HCT116 (cell line): ENCODE data around the gene FIBCD1. TPM values are rescaled to one million over a fixed set of nuclear protein-coding genes. Genes with fewer than 3 reads are reported as not detected.

Experiments
- ATAC-seq: fragments of 200-7000 bp; cut with Tn5 transposase; 2 replicates; pipeline ENCODE4 v1.9.1; 2020; ENCODE audit warnings: mild to moderate bottlenecking, moderate library complexity
- BruUV-seq: library from RNA; stranded (reverse); fragments of 400-500 nt; replicated peaks from 2 replicates; lab custom pipeline; 2021; lab: Mats Ljungman, UMichigan
- CTCF ChIA-PET: fragments of 300-600 bp; sonication (Branson Sonifier 250); formaldehyde crosslinking; loops from one replicate; lab custom pipeline; 2021; ENCODE audit warnings: antibody characterized with exemption; lab: Charles Lee
- POLR2A ChIA-PET: fragments of 300-600, 350-600 bp; sonication (Branson Sonifier 250); formaldehyde crosslinking; loops from one replicate; lab custom pipeline; 2021; ENCODE audit warnings: antibody characterized with exemption; lab: Charles Lee
- RAD21 ChIA-PET, 2 experiments: fragments of 300-600 bp; sonication (Branson Sonifier 250); formaldehyde crosslinking; loops; one replicate each; lab custom pipeline; 2023; ENCODE audit warnings: low total read pairs in 2 of 2; ENCODE audit not compliant: uncharacterized antibody in 2 of 2, unreplicated experiment in 2 of 2, low non-redundant PET in 1 of 2; lab: Charles Lee
- DNase-seq: peaks from one replicate; pipeline ENCODE4 v3.0.0-alpha.2; 2010; ENCODE audit warnings: low read depth, low spot score
- H2AFZ ChIP-seq: fragments of 200-600 bp; shearing (Covaris generic), sonication (generic); 2 replicates; pipeline ENCODE4 v1.6.1; 2017; ENCODE audit warnings: low read depth, mixed run types, mixed read lengths, antibody characterized with exemption, low read length; ENCODE audit not compliant: poor library complexity, severe bottlenecking
- H3K27ac ChIP-seq: 2 replicates; pipeline ENCODE4 v1.5.1; 2012; ENCODE audit warnings: low read depth, low read length
- H3K27me3 ChIP-seq: fragments of 200-600 bp; sonication (generic); 2 replicates; pipeline ENCODE4 v1.6.1; 2016; ENCODE audit warnings: mixed run types, low read length, mixed read lengths; ENCODE audit not compliant: insufficient read depth
- H3K36me3 ChIP-seq, 2 experiments: fragments of 200-500 bp in 1 of 2; fragments of 200-600 bp in 1 of 2; sonication (Bioruptor generic) in 1 of 2; sonication (generic) in 1 of 2; 2 replicates each; pipeline versions ENCODE4 v1.5.1 to v1.6.1; 2014 to 2016; ENCODE audit warnings: low read length in 2 of 2, inconsistent platforms in 1 of 2, mixed read lengths in 1 of 2, mixed run types in 1 of 2; ENCODE audit not compliant: insufficient read depth in 2 of 2, control insufficient read depth in 1 of 2
- H3K4me1 ChIP-seq, 2 experiments: fragments of 200-600 bp in 1 of 2; sonication (generic) in 1 of 2; 2 replicates each; pipeline versions ENCODE4 v1.5.1 to v1.6.1; 2012 to 2017; ENCODE audit warnings: low read length in 2 of 2, inconsistent platforms in 1 of 2, mild to moderate bottlenecking in 1 of 2, mixed read lengths in 1 of 2, mixed run types in 1 of 2, moderate library complexity in 1 of 2; ENCODE audit not compliant: insufficient read depth in 2 of 2, control insufficient read depth in 1 of 2
- H3K4me2 ChIP-seq: fragments of 200-600 bp; sonication (generic); 2 replicates; pipeline ENCODE4 v1.6.1; 2017; ENCODE audit warnings: mixed run types, low read length, mixed read lengths
- H3K4me3 ChIP-seq, 2 experiments: fragments of 200-600 bp in 1 of 2; sonication (generic) in 1 of 2; replicated peaks in 1 of 2; 2 replicates each; pipeline ENCODE4 v1.5.1; 2011 to 2016; ENCODE audit warnings: low read length in 2 of 2, control low read depth in 1 of 2, low read depth in 1 of 2, mild to moderate bottlenecking in 1 of 2, mixed read lengths in 1 of 2, mixed run types in 1 of 2
- H3K79me2 ChIP-seq: fragments of 200-600 bp; sonication (generic); 2 replicates; pipeline ENCODE4 v1.6.1; 2017; ENCODE audit warnings: mild to moderate bottlenecking, mixed run types, low read length, moderate library complexity, mixed read lengths; ENCODE audit not compliant: insufficient read depth
- H3K9ac ChIP-seq: fragments of 200-600 bp; sonication (generic); 2 replicates; pipeline ENCODE4 v1.6.1; 2016; ENCODE audit warnings: low read length, mixed read lengths
- H3K9me2 ChIP-seq: fragments of 200-600 bp; sonication (generic), shearing (Covaris generic); 2 replicates; pipeline ENCODE4 v1.6.1; 2017; ENCODE audit warnings: mixed run types, mild to moderate bottlenecking, moderate library complexity; ENCODE audit not compliant: insufficient read depth
- H3K9me3 ChIP-seq, 2 experiments: fragments of 200-500 bp in 1 of 2; fragments of 200-600 bp in 1 of 2; sonication (Bioruptor generic) in 1 of 2; sonication (generic) in 1 of 2; 2 replicates each; pipeline ENCODE4 v1.6.1; 2014 to 2017; ENCODE audit warnings: low read length in 2 of 2, mixed read lengths in 2 of 2, inconsistent platforms in 1 of 2, low read depth in 1 of 2, mild to moderate bottlenecking in 1 of 2, mixed run types in 1 of 2, moderate library complexity in 1 of 2; ENCODE audit not compliant: control insufficient read depth in 1 of 2, insufficient read depth in 1 of 2
- H4K20me1 ChIP-seq: fragments of 200-600 bp; sonication (generic), shearing (Covaris generic); 2 replicates; pipeline ENCODE4 v1.6.1; 2017; ENCODE audit warnings: mixed run types, mild to moderate bottlenecking, moderate library complexity; ENCODE audit not compliant: insufficient read depth
- EZH2 ChIP-seq: fragments of 200-600 bp; sonication (generic); IDR thresholded peaks from 2 replicates; pipeline ENCODE4 v1.6.1; 2017; ENCODE audit warnings: antibody characterized with exemption, mixed run types
- EZH2phosphoT487 ChIP-seq: fragments of 200-600 bp; IDR thresholded peaks from 2 replicates; pipeline ENCODE4 v1.6.1; 2018; ENCODE audit warnings: antibody characterized with exemption, borderline replicate concordance
- FOSL1 ChIP-seq: IDR thresholded peaks from 2 replicates; pipeline ENCODE4 v1.6.1; 2012; ENCODE audit warnings: low read depth
- JUND ChIP-seq: IDR thresholded peaks from 2 replicates; pipeline ENCODE4 v1.6.1; 2012
- POLR2A ChIP-seq: IDR thresholded peaks from 2 replicates; pipeline ENCODE4 v1.7.0; 2011; ENCODE audit warnings: borderline replicate concordance; ENCODE audit not compliant: insufficient read depth, insufficient read length; ENCODE audit errors: extremely low read depth
- RAD21 ChIP-seq: IDR thresholded peaks from 2 replicates; pipeline ENCODE4 v1.6.1; 2012; ENCODE audit warnings: low read depth, mild to moderate bottlenecking
- REST ChIP-seq: IDR thresholded peaks from 2 replicates; pipeline ENCODE4 v1.6.1; 2012; ENCODE audit warnings: low read depth
- SIN3A ChIP-seq: IDR thresholded peaks from 2 replicates; pipeline ENCODE4 v1.6.1; 2012; ENCODE audit warnings: low read depth
- TCF7L2 ChIP-seq: IDR thresholded peaks from 2 replicates; pipeline ENCODE4 v1.7.0; 2011; ENCODE audit warnings: borderline replicate concordance, inconsistent platforms; ENCODE audit not compliant: insufficient read depth, insufficient read length; ENCODE audit errors: extremely low read depth
- YY1 ChIP-seq: IDR thresholded peaks from 2 replicates; pipeline ENCODE4 v1.6.1; 2011; ENCODE audit warnings: low read length, low read depth, moderate library complexity, mild to moderate bottlenecking; ENCODE audit not compliant: insufficient replicate concordance; ENCODE audit errors: extremely low read depth
- ZNF274 ChIP-seq: fragments of 200-500 bp; sonication (Bioruptor generic); IDR thresholded peaks from 2 replicates; pipeline ENCODE4 v1.6.1; 2014; ENCODE audit warnings: mild to moderate bottlenecking, low read depth, low read length, inconsistent platforms
- intact Hi-C: fragments of 100-400 bp; cut with micrococcal nuclease; formaldehyde crosslinking; loops from 2 replicates; pipeline ENCODE4 v1.10.0; 2022
- total RNA-seq: library from RNA; stranded (reverse); gene quantifications from one replicate; pipeline ENCODE4 v1.2.1, GENCODE V29; 2021; ENCODE audit not compliant: unreplicated experiment
- TF ChIP-seq, protein P1 (sequence below), 3 experiments: fragments of 200-600 bp in 1 of 3; sonication (generic) in 1 of 3; IDR thresholded peaks in 2 of 3; conservative IDR thresholded peaks in 1 of 3; 2 replicates each; pipeline ENCODE4 v1.5.1; 2012 to 2017; ENCODE audit warnings: low read depth in 2 of 3, low read length in 2 of 3, antibody characterized with exemption in 1 of 3, borderline replicate concordance in 1 of 3, control low read depth in 1 of 3, mild to moderate bottlenecking in 1 of 3, mixed read lengths in 1 of 3, mixed run types in 1 of 3, moderate library complexity in 1 of 3; ENCODE audit not compliant: insufficient read depth in 1 of 3
- TF ChIP-seq, protein P2 (sequence below): IDR thresholded peaks from 2 replicates; pipeline ENCODE4 v1.6.1; 2012
- TF ChIP-seq, protein P3 (sequence below): IDR thresholded peaks from 2 replicates; pipeline ENCODE4 v1.6.1; 2011; ENCODE audit warnings: mild to moderate bottlenecking, low read length, moderate library complexity; ENCODE audit not compliant: insufficient replicate concordance; ENCODE audit errors: extremely low read depth
- TF ChIP-seq, protein P4 (sequence below): IDR thresholded peaks from 2 replicates; pipeline ENCODE4 v1.6.1; 2012

FIBCD1 gene
- total RNA-seq, 1 experiment from 2014 or later = 26.1 TPM

DNA sequence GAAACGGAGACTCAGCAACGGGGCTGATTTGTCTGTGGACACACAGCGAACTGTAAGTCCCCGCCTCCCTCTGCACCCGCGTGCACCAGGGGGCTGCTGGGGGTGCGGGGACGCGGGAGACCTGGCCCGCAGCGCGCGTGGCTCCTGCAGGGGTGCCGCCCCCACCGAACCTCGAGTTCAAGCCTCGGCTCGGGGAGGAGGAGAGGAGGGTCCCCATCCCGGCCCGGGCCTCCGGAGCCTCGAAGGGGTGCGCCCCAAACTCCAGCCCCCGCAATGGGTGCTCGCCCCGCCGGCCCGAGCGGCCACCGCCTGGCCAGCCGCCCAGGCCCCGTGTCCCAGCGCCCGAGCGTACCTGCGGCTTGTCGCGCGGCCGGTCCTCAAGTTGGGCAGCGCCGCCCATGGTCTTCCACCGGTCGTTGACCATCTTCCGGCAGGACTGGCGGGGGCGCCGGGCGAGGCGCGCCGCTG, 829 bp downstream of the FIBCD1 start:
- intact Hi-C loops = no loop called here
- H3K9ac ChIP-seq = peak overlapping the region; percentile 61
- H3K9me2 ChIP-seq = no peaks in the 10 kb centered on the region
- H3K4me2 ChIP-seq = peak overlapping the region; percentile 93
- RAD21 ChIA-PET = no interaction called here
- no peaks in the 10 kb centered on the region for H3K79me2 ChIP-seq
- POLR2A ChIA-PET = no interaction called here
- H3K27ac ChIP-seq = peak overlapping the region; percentile 42; the same call in 1 of the 2 replicates
- BruUV-seq = no TSS peak
- CTCF ChIA-PET = no interaction called here
- H3K36me3 ChIP-seq = no peaks in the 10 kb centered on the region
- no peaks in the 10 kb centered on the region for H3K9me3 ChIP-seq
- H3K4me3 ChIP-seq = peak overlapping the region; percentile 58 to 77
- no peaks in the 10 kb centered on the region for H3K27me3 ChIP-seq
- TF ChIP-seq YY1 = no peak
- TF ChIP-seq JUND = no peak
- TF ChIP-seq EZH2 = no peak
- no peak for TF ChIP-seq ZNF274
- TF ChIP-seq, protein P1, sequence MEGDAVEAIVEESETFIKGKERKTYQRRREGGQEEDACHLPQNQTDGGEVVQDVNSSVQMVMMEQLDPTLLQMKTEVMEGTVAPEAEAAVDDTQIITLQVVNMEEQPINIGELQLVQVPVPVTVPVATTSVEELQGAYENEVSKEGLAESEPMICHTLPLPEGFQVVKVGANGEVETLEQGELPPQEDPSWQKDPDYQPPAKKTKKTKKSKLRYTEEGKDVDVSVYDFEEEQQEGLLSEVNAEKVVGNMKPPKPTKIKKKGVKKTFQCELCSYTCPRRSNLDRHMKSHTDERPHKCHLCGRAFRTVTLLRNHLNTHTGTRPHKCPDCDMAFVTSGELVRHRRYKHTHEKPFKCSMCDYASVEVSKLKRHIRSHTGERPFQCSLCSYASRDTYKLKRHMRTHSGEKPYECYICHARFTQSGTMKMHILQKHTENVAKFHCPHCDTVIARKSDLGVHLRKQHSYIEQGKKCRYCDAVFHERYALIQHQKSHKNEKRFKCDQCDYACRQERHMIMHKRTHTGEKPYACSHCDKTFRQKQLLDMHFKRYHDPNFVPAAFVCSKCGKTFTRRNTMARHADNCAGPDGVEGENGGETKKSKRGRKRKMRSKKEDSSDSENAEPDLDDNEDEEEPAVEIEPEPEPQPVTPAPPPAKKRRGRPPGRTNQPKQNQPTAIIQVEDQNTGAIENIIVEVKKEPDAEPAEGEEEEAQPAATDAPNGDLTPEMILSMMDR (IDR thresholded peaks at IDR 0.05 in 2 of 3, conservative IDR thresholded peaks at IDR 0.05 in 1 of 3; ENCODE audit: borderline replicate concordance in 1 of 3, insufficient read depth in 1 of 3, low read depth in 2 of 3, low read length in 2 of 3) = no peak
- TF ChIP-seq, protein P2, sequence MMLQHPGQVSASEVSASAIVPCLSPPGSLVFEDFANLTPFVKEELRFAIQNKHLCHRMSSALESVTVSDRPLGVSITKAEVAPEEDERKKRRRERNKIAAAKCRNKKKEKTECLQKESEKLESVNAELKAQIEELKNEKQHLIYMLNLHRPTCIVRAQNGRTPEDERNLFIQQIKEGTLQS = no peak
- TF ChIP-seq, protein P3, sequence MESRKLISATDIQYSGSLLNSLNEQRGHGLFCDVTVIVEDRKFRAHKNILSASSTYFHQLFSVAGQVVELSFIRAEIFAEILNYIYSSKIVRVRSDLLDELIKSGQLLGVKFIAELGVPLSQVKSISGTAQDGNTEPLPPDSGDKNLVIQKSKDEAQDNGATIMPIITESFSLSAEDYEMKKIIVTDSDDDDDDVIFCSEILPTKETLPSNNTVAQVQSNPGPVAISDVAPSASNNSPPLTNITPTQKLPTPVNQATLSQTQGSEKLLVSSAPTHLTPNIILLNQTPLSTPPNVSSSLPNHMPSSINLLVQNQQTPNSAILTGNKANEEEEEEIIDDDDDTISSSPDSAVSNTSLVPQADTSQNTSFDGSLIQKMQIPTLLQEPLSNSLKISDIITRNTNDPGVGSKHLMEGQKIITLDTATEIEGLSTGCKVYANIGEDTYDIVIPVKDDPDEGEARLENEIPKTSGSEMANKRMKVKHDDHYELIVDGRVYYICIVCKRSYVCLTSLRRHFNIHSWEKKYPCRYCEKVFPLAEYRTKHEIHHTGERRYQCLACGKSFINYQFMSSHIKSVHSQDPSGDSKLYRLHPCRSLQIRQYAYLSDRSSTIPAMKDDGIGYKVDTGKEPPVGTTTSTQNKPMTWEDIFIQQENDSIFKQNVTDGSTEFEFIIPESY = no peak
- no peak for TF ChIP-seq EZH2phosphoT487
- no peak for TF ChIP-seq REST
- no peak for TF ChIP-seq SIN3A
- no peak for TF ChIP-seq TCF7L2
- TF ChIP-seq RAD21 = no peak
- TF ChIP-seq, protein P4, sequence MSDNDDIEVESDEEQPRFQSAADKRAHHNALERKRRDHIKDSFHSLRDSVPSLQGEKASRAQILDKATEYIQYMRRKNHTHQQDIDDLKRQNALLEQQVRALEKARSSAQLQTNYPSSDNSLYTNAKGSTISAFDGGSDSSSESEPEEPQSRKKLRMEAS = no peak
- no peak for TF ChIP-seq POLR2A
- TF ChIP-seq FOSL1 = no peak
- H3K4me1 ChIP-seq = peaks cover 27 to 57% of the 10 kb centered on the region in 2 experiments
- H4K20me1 ChIP-seq = no peaks in the 10 kb centered on the region
- ATAC-seq = 0 out of 2 replicates have a peak, but pooled peaks have one; percentile 0
- DNase-seq = no peak
- H2AFZ ChIP-seq = no peak overlapping the region
